DOHH2 (cell line): ENCODE results near the gene RAPGEF1.
A peak's percentile ranks its signal among the peaks of the same experiment; 100 is the strongest.

Experiments used
- CTCF ChIP-seq: fragments of 200-600 bp; sonication (generic); IDR thresholded peaks from one replicate; pipeline ENCODE4 v1.5.1; 2014; ENCODE audit warnings: antibody characterized with exemption, mild to moderate bottlenecking, low read depth, low read length; ENCODE audit not compliant: poor library complexity, severe bottlenecking
- EZH2phosphoT487 ChIP-seq: fragments of 200-600 bp; sonication (generic); IDR thresholded peaks from 2 replicates; pipeline ENCODE4 v1.6.1; 2017; ENCODE audit warnings: borderline replicate concordance, mild to moderate bottlenecking, antibody characterized with exemption, low read length, moderate library complexity, mixed read lengths

GRCh38 chr9:131752231-131752884 is 12.5 kb upstream of the RAPGEF1 start:
- TF ChIP-seq CTCF, result peak; percentile 12
- TF ChIP-seq EZH2phosphoT487, result no peak
